Uterus (tissue), 2 donors: Measurements from ENCODE around the gene CACNA1E.

Experiments
- CTCF ChIP-seq, 4 experiments: fragments of 200-600 bp in 2 of 4; fragments of 450-650 bp in 2 of 4; sonication (generic) in 2 of 4; IDR thresholded peaks; one replicate each; pipeline ENCODE4 v1.5.1; 2016 to 2019; ENCODE audit warnings: antibody characterized with exemption in 4 of 4, mild to moderate bottlenecking in 2 of 4, moderate library complexity in 1 of 4
- POLR2A ChIP-seq, 2 donors: fragments of 450-650 bp; IDR thresholded peaks; one replicate each; pipeline ENCODE4 v1.6.1; 2016; ENCODE audit warnings: antibody characterized with exemption in 2 of 2, mild to moderate bottlenecking in 1 of 2, moderate library complexity in 1 of 2

- no peak for TF ChIP-seq CTCF (IDR thresholded peaks at IDR 0.05)
- TF ChIP-seq POLR2A (IDR thresholded peaks at IDR 0.05), result no peak
Observed at GRCh38 chr1:181440510-181440909, 42.8 kb upstream of the CACNA1E start.
